IMR-90 (cell line): Measurements from ENCODE around the gene WNK3.

Experiments
- BHLHE40 ChIP-seq: fragments of 150-350 bp; IDR thresholded peaks from 2 replicates; pipeline ENCODE4 v1.6.1; 2016; ENCODE audit warnings: mild to moderate bottlenecking, low read depth, low read length
- CEBPB ChIP-seq: IDR thresholded peaks from 2 replicates; pipeline ENCODE4 v1.6.1; 2012; ENCODE audit warnings: low read depth, low read length, improper control_type of control experiment
- CHD1 ChIP-seq: IDR thresholded peaks from 2 replicates; pipeline ENCODE4 v1.6.1; 2012; ENCODE audit warnings: low read depth, low read length, improper control_type of control experiment
- FOS ChIP-seq: fragments of 150-350 bp; IDR thresholded peaks from 2 replicates; pipeline ENCODE4 v1.6.1; 2016; ENCODE audit warnings: low read depth, low read length
- MAFK ChIP-seq: IDR thresholded peaks from 2 replicates; pipeline ENCODE4 v1.6.1; 2012; ENCODE audit warnings: low read depth, low read length, improper control_type of control experiment
- NFE2L2 ChIP-seq: fragments of 150-350 bp; IDR thresholded peaks from 2 replicates; pipeline ENCODE4 v1.6.1; 2016; ENCODE audit warnings: low read depth, mild to moderate bottlenecking, low read length
- POLR2A ChIP-seq: IDR thresholded peaks from 2 replicates; pipeline ENCODE4 v1.6.1; 2012; ENCODE audit warnings: mild to moderate bottlenecking, low read depth, low read length
- RFX5 ChIP-seq: IDR thresholded peaks from 2 replicates; pipeline ENCODE4 v1.8.0; 2012; ENCODE audit warnings: low read depth, mild to moderate bottlenecking, low read length, moderate library complexity
- SMC3 ChIP-seq: fragments of 150-350 bp; IDR thresholded peaks from 2 replicates; pipeline ENCODE4 v1.6.1; 2016; ENCODE audit warnings: low read depth, mild to moderate bottlenecking, antibody characterized with exemption, low read length, moderate library complexity
- TF ChIP-seq, protein P1 (sequence below): conservative IDR thresholded peaks from 2 replicates; pipeline ENCODE4 v1.5.1; 2012; ENCODE audit warnings: mild to moderate bottlenecking, low read depth, low read length, improper control_type of control experiment
- TF ChIP-seq, protein P2 (sequence below): fragments of 150-350 bp; IDR thresholded peaks from 2 replicates; pipeline ENCODE4 v1.6.1; 2016; ENCODE audit warnings: low read depth, mild to moderate bottlenecking, low read length, moderate library complexity, borderline replicate concordance
- TF ChIP-seq, protein P3 (sequence below): fragments of 150-350 bp; IDR thresholded peaks from 2 replicates; pipeline ENCODE4 v1.6.1; 2017; ENCODE audit warnings: mild to moderate bottlenecking, antibody characterized with exemption, low read length, low read depth

DNA sequence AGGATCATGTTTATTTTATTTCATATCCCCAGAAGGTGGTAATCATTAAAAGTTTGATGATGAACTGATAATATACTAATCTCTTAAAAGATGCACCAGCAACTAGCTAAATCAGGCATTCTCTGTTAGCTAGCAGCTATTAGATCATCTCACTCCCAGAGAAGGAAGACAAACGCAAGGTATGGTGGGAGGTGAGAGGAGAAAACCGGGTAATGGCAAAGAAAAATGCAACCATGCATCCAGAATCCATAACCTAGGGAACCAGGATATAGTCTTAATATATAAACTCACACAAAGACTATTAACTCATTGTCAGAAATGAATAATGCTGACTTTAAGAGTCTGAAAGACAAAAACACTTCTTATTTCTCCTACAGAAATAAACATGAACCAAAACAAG is 66.1 kb downstream of the WNK3 start:
- TF ChIP-seq POLR2A, result no peak
- TF ChIP-seq NFE2L2, result no peak
- TF ChIP-seq, protein P1, sequence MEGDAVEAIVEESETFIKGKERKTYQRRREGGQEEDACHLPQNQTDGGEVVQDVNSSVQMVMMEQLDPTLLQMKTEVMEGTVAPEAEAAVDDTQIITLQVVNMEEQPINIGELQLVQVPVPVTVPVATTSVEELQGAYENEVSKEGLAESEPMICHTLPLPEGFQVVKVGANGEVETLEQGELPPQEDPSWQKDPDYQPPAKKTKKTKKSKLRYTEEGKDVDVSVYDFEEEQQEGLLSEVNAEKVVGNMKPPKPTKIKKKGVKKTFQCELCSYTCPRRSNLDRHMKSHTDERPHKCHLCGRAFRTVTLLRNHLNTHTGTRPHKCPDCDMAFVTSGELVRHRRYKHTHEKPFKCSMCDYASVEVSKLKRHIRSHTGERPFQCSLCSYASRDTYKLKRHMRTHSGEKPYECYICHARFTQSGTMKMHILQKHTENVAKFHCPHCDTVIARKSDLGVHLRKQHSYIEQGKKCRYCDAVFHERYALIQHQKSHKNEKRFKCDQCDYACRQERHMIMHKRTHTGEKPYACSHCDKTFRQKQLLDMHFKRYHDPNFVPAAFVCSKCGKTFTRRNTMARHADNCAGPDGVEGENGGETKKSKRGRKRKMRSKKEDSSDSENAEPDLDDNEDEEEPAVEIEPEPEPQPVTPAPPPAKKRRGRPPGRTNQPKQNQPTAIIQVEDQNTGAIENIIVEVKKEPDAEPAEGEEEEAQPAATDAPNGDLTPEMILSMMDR, result no peak
- TF ChIP-seq CHD1, result no peak
- no peak for TF ChIP-seq MAFK
- TF ChIP-seq, protein P2, sequence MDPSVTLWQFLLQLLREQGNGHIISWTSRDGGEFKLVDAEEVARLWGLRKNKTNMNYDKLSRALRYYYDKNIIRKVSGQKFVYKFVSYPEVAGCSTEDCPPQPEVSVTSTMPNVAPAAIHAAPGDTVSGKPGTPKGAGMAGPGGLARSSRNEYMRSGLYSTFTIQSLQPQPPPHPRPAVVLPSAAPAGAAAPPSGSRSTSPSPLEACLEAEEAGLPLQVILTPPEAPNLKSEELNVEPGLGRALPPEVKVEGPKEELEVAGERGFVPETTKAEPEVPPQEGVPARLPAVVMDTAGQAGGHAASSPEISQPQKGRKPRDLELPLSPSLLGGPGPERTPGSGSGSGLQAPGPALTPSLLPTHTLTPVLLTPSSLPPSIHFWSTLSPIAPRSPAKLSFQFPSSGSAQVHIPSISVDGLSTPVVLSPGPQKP, result no peak
- no peak for TF ChIP-seq SMC3
- no peak for TF ChIP-seq RFX5
- TF ChIP-seq BHLHE40, result no peak
- TF ChIP-seq, protein P3, sequence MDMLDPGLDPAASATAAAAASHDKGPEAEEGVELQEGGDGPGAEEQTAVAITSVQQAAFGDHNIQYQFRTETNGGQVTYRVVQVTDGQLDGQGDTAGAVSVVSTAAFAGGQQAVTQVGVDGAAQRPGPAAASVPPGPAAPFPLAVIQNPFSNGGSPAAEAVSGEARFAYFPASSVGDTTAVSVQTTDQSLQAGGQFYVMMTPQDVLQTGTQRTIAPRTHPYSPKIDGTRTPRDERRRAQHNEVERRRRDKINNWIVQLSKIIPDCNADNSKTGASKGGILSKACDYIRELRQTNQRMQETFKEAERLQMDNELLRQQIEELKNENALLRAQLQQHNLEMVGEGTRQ, result no peak
- no peak for TF ChIP-seq CEBPB
- TF ChIP-seq FOS, result no peak
